H1 (cell line): ENCODE data around the gene MADD. TPM values are rescaled to one million over a fixed set of nuclear protein-coding genes. Genes with fewer than 3 reads are reported as not detected.

ENCODE experiments used
- ASH2L ChIP-seq: fragments of 200-600, 300-600 bp; sonication (generic); IDR thresholded peaks from one replicate; pipeline ENCODE4 v1.7.1; 2017; ENCODE audit warnings: low read length
- CHD1 ChIP-seq: IDR thresholded peaks from 2 replicates; pipeline ENCODE4 v1.6.1; 2012; ENCODE audit warnings: low read depth, low read length, improper control_type of control experiment
- EZH2 ChIP-seq: fragments of 200-600 bp; sonication (generic); IDR thresholded peaks from 2 replicates; pipeline ENCODE4 v1.7.1; 2012; ENCODE audit warnings: low read depth, mild to moderate bottlenecking, moderate library complexity, low read length, inconsistent platforms; ENCODE audit not compliant: severe bottlenecking
- HDAC6 ChIP-seq: IDR thresholded peaks from one replicate; pipeline ENCODE4 v1.7.1; 2012; ENCODE audit warnings: low read depth, mild to moderate bottlenecking, inconsistent platforms, low read length, moderate library complexity
- KDM4A ChIP-seq: IDR thresholded peaks from one replicate; pipeline ENCODE4 v1.7.1; 2012; ENCODE audit warnings: low read depth, mild to moderate bottlenecking, moderate library complexity, low read length, inconsistent platforms; ENCODE audit not compliant: severe bottlenecking
- POLR2AphosphoS5 ChIP-seq: IDR thresholded peaks from 2 replicates; pipeline ENCODE4 v1.6.1; 2011; ENCODE audit warnings: low read depth, low read length
- TAF1 ChIP-seq: IDR thresholded peaks from 2 replicates; pipeline ENCODE4 v1.6.1; 2011; ENCODE audit warnings: mild to moderate bottlenecking, low read depth, low read length
- YY1 ChIP-seq: IDR thresholded peaks from 2 replicates; pipeline ENCODE4 v1.6.1; 2011; ENCODE audit warnings: low read depth, mild to moderate bottlenecking, low read length
- polyA plus RNA-seq, 7 experiments: library from polyadenylated mRNA; depleted of rRNA in 3 of 7; stranded (reverse) in 5 of 7; unstranded in 2 of 7; fragments of >200 nt in 5 of 7; fragments of 200-250 nt in 2 of 7; gene quantifications; 1 replicate in 5 of 7; 2 replicates in 1 of 7; 4 replicates in 1 of 7; pipeline versions ENCODE4 v1.2.1 to v1.2.3, GENCODE V29; 2011 to 2013; ENCODE audit warnings: missing spikeins in 2 of 7, mixed read lengths in 2 of 7
- total RNA-seq: library from RNA; stranded (reverse); fragmentation: NEBNext Ultra II Directional; extraction: Animal tissue kit (Norgen Biotek cat#: 25700); gene quantifications from 2 replicates; pipeline ENCODE4 v1.2.1, GENCODE V29; 2021
- TF ChIP-seq, protein P1 (sequence below): IDR thresholded peaks from 2 replicates; pipeline ENCODE4 v1.6.1; 2012; ENCODE audit warnings: inconsistent platforms

The MADD gene
- total and polyA plus RNA-seq, 2 of the 8 experiments (the other 6 are each of a cell fraction or from before 2014, with no cell fraction given), result 32.5 to 45.4 TPM

GRCh38 chr11:47257517-47258316, 12.2 kb upstream of the MADD start, which contains the start of gene NR1H3 (continued):
- TF ChIP-seq EZH2 (no peak), HDAC6 (no peak), KDM4A (no peak), CHD1 (no peak), YY1 (no peak; the same call in 1 of the 2 replicates), TAF1 (peak; percentile 64), POLR2AphosphoS5 (peak; percentile 56; the same call in 1 of the 2 replicates), ASH2L (no peak)
- TF ChIP-seq, protein P1, sequence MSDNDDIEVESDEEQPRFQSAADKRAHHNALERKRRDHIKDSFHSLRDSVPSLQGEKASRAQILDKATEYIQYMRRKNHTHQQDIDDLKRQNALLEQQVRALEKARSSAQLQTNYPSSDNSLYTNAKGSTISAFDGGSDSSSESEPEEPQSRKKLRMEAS, result peak; percentile 63
